GM12872 (cell line): Measurements from ENCODE around the gene GRIP1.

ENCODE experiments used
- CTCF ChIP-seq: IDR thresholded peaks from 3 replicates; pipeline ENCODE4 v1.5.1; 2011; ENCODE audit warnings: low read depth, mild to moderate bottlenecking, low read length, moderate library complexity; ENCODE audit not compliant: insufficient read depth

The GRIP1 gene

GRCh38 chr12:66647034-66647691, 31.7 kb downstream of the GRIP1 start:
- no peak for TF ChIP-seq CTCF

- no peak for TF ChIP-seq CTCF
Measured at GRCh38 chr12:66644151-66644550, 34.7 kb downstream of the GRIP1 start.

- no peak for TF ChIP-seq CTCF
Measured at GRCh38 chr12:66640691-66641460, 38.0 kb downstream of the GRIP1 start.

GRCh38 chr12:66638666-66639065, 40.2 kb downstream of the GRIP1 start:
- no peak for TF ChIP-seq CTCF

- no peak for TF ChIP-seq CTCF
Measured at GRCh38 chr12:66637699-66638301, 41.1 kb downstream of the GRIP1 start.

- TF ChIP-seq CTCF: no peak
Measured at GRCh38 chr12:66636771-66637170, 42.1 kb downstream of the GRIP1 start.

- no peak for TF ChIP-seq CTCF
Measured at GRCh38 chr12:66633676-66634075, 45.2 kb downstream of the GRIP1 start.
